ENCODE measurements around the gene KCNMA1. TPM values are rescaled to one million over a fixed set of nuclear protein-coding genes. Genes with fewer than 3 reads are reported as not detected.

The KCNMA1 gene
- total RNA-seq, 1 experiment from 2014 or later: 0.70 TPM

GRCh38 chr10:77212632-77213031 lies 425.0 kb downstream of the KCNMA1 start:
- POLR2A ChIA-PET (ENCODE audit: unreplicated experiment): no interaction called here

GRCh38 chr10:77210645-77211044 lies 427.0 kb downstream of the KCNMA1 start:
- Histone ChIP-seq H3K4me1 (replicated peaks; ENCODE audit: insufficient read depth) (no peaks in the 10 kb centered on the region), H3K27ac (no peak overlapping the region), H3K4me2 (no peak overlapping the region), H3K4me3 (no peak overlapping the region), H4K20me1 (ENCODE audit: insufficient read depth) (no peaks in the 10 kb centered on the region), H3K79me2 (ENCODE audit: low read depth) (no peaks in the 10 kb centered on the region), H3K27me3 (ENCODE audit: insufficient read depth, low read depth) (peaks cover 4% of the 10 kb centered on the region; the same call in 1 of the 2 replicates), H3F3A (ENCODE audit: insufficient read depth, low read depth) (no peaks in the 10 kb centered on the region), H3K36me3 (ENCODE audit: low read depth) (no peaks in the 10 kb centered on the region), H3K9me3 (ENCODE audit: insufficient read depth, low read depth) (no peaks in the 10 kb centered on the region), H3K9me2 (ENCODE audit: insufficient read depth) (no peaks in the 10 kb centered on the region), H2AFZ (no peak overlapping the region)
- ChIA-PET CTCF (no interaction called here), POLR2A (ENCODE audit: unreplicated experiment) (no interaction called here)
- no peak for TF ChIP-seq EZH2 (IDR thresholded peaks at IDR 0.05; ENCODE audit: low read depth)
- TF ChIP-seq CTCF (conservative IDR thresholded peaks at IDR 0.05): no peak
- intact Hi-C loops (cut with micrococcal nuclease; ENCODE audit: unreplicated experiment): no loop called here
- BruUV-seq (replicated peaks): no TSS peak
- DNase-seq: no peak

More at GRCh38 chr10:77212632-77213031, 425.0 kb downstream of the KCNMA1 start:
- intact Hi-C loops (cut with micrococcal nuclease; ENCODE audit: unreplicated experiment): no loop called here
- CTCF ChIA-PET: no interaction called here
- no peaks in the 10 kb centered on the region for H3F3A ChIP-seq (ENCODE audit: insufficient read depth, low read depth)
- H3K36me3 ChIP-seq (ENCODE audit: low read depth): no peaks in the 10 kb centered on the region
- no peaks in the 10 kb centered on the region for H3K9me2 ChIP-seq (ENCODE audit: insufficient read depth)
- no peak for DNase-seq
- H3K9me3 ChIP-seq (ENCODE audit: insufficient read depth, low read depth): no peaks in the 10 kb centered on the region
- H3K4me3 ChIP-seq: no peak overlapping the region
- H3K27ac ChIP-seq: no peak overlapping the region
- BruUV-seq (replicated peaks): no TSS peak
- H4K20me1 ChIP-seq (ENCODE audit: insufficient read depth): no peaks in the 10 kb centered on the region
- TF ChIP-seq EZH2 (IDR thresholded peaks at IDR 0.05; ENCODE audit: low read depth): no peak
- H3K79me2 ChIP-seq (ENCODE audit: low read depth): no peaks in the 10 kb centered on the region
- no peak overlapping the region for H3K4me2 ChIP-seq
- H3K27me3 ChIP-seq (ENCODE audit: insufficient read depth, low read depth): peaks cover 4% of the 10 kb centered on the region; the same call in 1 of the 2 replicates
- no peaks in the 10 kb centered on the region for H3K4me1 ChIP-seq (replicated peaks; ENCODE audit: insufficient read depth)
- H2AFZ ChIP-seq: no peak overlapping the region

- no peaks in the 10 kb centered on the region for H3F3A ChIP-seq (ENCODE audit: insufficient read depth, low read depth)
- no peak overlapping the region for H3K27ac ChIP-seq
- no peak overlapping the region for H3K4me2 ChIP-seq
- H3K36me3 ChIP-seq (ENCODE audit: low read depth): no peaks in the 10 kb centered on the region
- no peaks in the 10 kb centered on the region for H3K27me3 ChIP-seq (ENCODE audit: insufficient read depth, low read depth)
- no peaks in the 10 kb centered on the region for H4K20me1 ChIP-seq (ENCODE audit: insufficient read depth)
- no peak for TF ChIP-seq CTCF (conservative IDR thresholded peaks at IDR 0.05)
- no peaks in the 10 kb centered on the region for H3K9me2 ChIP-seq (ENCODE audit: insufficient read depth)
- no peak for DNase-seq
- no peaks in the 10 kb centered on the region for H3K79me2 ChIP-seq (ENCODE audit: low read depth)
- no TSS peak for BruUV-seq (replicated peaks)
- intact Hi-C loops (cut with micrococcal nuclease; ENCODE audit: unreplicated experiment): no loop called here
- H2AFZ ChIP-seq: no peak overlapping the region
- ChIA-PET CTCF (no interaction called here), POLR2A (ENCODE audit: unreplicated experiment) (no interaction called here)
- no peak overlapping the region for H3K4me3 ChIP-seq
- no peaks in the 10 kb centered on the region; the same call in 1 of the 2 replicates for H3K9me3 ChIP-seq (ENCODE audit: insufficient read depth, low read depth)
- H3K4me1 ChIP-seq (replicated peaks; ENCODE audit: insufficient read depth): no peaks in the 10 kb centered on the region
These were observed 428.8 kb downstream of the KCNMA1 start for GRCh38 chr10:77208684-77209256.

GRCh38 chr10:77207828-77208185 lies 429.8 kb downstream of the KCNMA1 start:
- POLR2A ChIA-PET (ENCODE audit: unreplicated experiment): no interaction called here
- Histone ChIP-seq H2AFZ (no peak overlapping the region), H3K27me3 (ENCODE audit: insufficient read depth, low read depth) (no peaks in the 10 kb centered on the region), H4K20me1 (ENCODE audit: insufficient read depth) (no peaks in the 10 kb centered on the region), H3K4me3 (no peak overlapping the region), H3K36me3 (ENCODE audit: low read depth) (no peaks in the 10 kb centered on the region), H3K4me2 (no peak overlapping the region), H3F3A (ENCODE audit: insufficient read depth, low read depth) (no peaks in the 10 kb centered on the region), H3K27ac (no peak overlapping the region), H3K9me2 (ENCODE audit: insufficient read depth) (no peaks in the 10 kb centered on the region), H3K9me3 (ENCODE audit: insufficient read depth, low read depth) (no peaks in the 10 kb centered on the region; the same call in 1 of the 2 replicates), H3K4me1 (replicated peaks; ENCODE audit: insufficient read depth) (no peaks in the 10 kb centered on the region), H3K79me2 (ENCODE audit: low read depth) (no peaks in the 10 kb centered on the region)
- CTCF ChIA-PET: no interaction called here
- intact Hi-C loops (cut with micrococcal nuclease; ENCODE audit: unreplicated experiment): no loop called here
- DNase-seq: no peak
- BruUV-seq (replicated peaks): no TSS peak
- TF ChIP-seq EZH2 (IDR thresholded peaks at IDR 0.05; ENCODE audit: low read depth): no peak
- TF ChIP-seq CTCF (conservative IDR thresholded peaks at IDR 0.05): no peak

Data from PC-9 (cell line).